HG02840 (cell line): ENCODE data around the gene PBX4.

ENCODE experiments used
- ATAC-seq: cut with Tn5 transposase; IDR thresholded peaks from one replicate; pipeline ENCODE4 v1.9.1; 2021; ENCODE audit warnings: mild to moderate bottlenecking, moderate library complexity, moderate number of reproducible peaks; ENCODE audit not compliant: unreplicated experiment, low FRiP score

The PBX4 gene

DNA sequence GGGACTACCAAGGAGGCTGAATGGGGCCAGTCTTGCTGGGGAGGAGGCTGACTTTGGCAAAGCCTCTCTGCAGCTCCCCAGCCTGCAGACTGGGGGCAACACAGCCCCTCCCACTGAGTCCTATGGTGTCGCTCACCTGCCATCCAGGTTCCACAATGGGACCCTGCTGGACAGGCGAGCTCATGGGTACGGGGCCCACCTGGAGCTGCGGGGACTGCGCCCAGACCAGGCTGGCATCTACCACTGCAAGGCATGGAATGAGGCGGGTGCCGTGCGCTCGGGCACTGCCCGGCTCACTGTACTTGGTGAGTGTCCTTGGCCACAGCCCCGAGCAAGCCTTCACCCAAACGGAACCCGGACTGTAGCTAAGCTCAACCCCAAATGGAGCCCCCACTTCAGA, 75.4 kb downstream of the PBX4 start:
- ATAC-seq = no peak

- no peak for ATAC-seq
Measured at GRCh38 chr19:19542507-19542906, 76.0 kb downstream of the PBX4 start.

- no peak for ATAC-seq
Measured at GRCh38 chr19:19541616-19542015, 76.9 kb downstream of the PBX4 start.

GRCh38 chr19:19540715-19541515, 77.6 kb downstream of the PBX4 start:
- no peak for ATAC-seq

- no peak for ATAC-seq
Measured at GRCh38 chr19:19540064-19540714, 78.3 kb downstream of the PBX4 start.

DNA sequence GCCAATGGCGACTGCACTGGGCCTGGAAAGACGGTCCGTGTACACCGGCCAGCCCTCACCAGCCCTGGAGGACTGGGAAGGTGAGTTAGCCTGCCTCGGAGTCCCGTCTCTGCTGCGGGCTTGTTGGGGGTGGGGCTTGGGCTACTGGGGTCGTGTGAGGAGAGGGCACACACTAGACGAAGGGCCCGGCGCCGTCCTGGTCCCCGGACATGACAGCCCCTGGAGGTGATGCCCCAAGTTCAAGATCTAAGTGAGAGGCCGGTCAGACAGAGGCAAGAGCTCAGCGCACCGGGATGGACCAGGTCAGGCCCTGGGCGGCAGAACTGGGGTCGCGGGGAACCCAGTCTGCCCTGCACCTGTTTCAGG, 78.8 kb downstream of the PBX4 start:
- ATAC-seq = no peak

GRCh38 chr19:19538785-19539166, 79.7 kb downstream of the PBX4 start:
- ATAC-seq = no peak

DNA sequence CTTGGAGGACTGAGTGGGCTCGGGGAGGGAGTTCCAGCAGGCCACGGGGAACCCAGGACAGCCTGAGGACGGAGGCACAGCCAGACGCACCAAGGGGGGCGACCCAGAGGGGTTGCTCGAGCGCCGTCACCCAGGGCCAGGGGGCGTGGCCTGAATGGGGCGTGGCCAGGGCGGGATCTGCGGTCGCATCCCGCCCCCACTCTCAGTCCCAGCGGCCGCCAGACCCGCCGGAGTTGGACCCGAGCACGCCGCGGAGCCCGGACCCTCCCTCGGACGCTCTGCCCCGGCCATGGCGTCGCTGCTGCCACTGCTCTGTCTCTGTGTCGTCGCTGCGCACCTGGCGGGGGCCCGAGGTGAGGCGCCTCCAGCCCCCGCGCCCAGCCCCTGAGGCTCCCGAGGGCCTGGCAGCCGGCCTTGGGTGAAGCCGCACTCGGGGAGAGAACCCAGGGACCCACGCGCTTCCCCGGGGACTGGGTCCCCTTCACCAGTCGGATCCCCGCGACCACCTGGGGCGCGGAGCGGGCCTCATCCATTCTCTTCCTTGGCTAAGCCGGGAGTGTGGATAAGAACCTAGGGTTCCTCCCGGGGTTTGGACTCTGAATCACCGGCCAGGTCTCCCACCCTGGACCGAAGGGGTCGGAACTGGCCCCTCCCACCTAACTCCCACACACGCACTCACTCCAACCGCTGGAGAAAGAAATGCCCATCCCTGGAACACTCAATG, 80.3 kb downstream of the PBX4 start, which contains the start of gene CILP2:
CILP2 (plus strand) TSS at position 205 of the 724 bp plus-strand sequence; CDS start at position 290, 85 bp downstream.
- no peak for ATAC-seq

- ATAC-seq = no peak
Measured at GRCh38 chr19:19537075-19538048, 81.1 kb downstream of the PBX4 start.

DNA sequence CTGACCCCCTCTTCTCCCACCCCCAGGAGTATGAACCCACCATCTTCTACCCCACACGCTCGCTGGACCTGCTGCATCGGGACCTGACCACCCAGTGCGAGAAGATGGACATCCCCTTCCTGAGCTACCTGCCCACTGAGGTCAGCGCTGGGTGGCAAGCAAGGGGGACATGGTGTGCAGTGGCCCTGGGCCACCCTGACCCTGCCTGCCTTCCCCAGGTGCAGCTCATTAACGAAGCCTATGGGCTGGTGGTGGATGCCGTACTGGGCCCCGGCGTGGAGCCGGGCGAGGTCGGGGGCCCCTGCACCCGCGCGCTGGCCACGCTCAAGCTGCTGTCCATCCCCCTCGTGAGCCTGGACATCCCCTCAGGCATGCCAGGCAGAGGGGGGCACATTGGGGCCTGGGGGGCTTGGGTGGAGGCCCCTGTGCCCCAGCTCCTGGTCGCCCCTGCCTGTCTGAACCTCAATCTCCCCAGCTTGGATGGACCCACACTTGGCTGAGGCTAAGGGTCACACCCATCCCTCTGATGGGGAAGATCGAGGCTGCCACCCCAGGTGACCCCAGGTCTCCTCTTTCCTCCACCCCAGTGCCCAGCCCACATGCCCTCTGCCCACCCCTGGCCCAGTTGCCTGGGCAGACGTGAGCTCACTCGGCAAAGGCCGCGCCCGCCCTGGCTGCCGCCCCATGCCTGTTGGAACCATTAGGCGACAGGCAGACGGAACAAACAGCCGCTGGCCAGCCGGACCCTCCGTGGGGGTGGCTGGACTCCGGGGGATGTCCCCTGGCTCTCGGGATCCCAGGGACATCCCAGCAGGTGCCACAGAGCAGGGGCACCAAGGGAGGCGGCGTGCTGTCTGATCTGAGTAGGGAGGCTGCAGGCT, 82.9 kb downstream of the PBX4 start:
- ATAC-seq = no peak

- no peak for ATAC-seq
Measured at GRCh38 chr19:19534556-19535265, 83.8 kb downstream of the PBX4 start.

GRCh38 chr19:19533841-19534240, 84.6 kb downstream of the PBX4 start:
- ATAC-seq = no peak

GRCh38 chr19:19532806-19533701, 85.4 kb downstream of the PBX4 start:
- no peak for ATAC-seq

DNA sequence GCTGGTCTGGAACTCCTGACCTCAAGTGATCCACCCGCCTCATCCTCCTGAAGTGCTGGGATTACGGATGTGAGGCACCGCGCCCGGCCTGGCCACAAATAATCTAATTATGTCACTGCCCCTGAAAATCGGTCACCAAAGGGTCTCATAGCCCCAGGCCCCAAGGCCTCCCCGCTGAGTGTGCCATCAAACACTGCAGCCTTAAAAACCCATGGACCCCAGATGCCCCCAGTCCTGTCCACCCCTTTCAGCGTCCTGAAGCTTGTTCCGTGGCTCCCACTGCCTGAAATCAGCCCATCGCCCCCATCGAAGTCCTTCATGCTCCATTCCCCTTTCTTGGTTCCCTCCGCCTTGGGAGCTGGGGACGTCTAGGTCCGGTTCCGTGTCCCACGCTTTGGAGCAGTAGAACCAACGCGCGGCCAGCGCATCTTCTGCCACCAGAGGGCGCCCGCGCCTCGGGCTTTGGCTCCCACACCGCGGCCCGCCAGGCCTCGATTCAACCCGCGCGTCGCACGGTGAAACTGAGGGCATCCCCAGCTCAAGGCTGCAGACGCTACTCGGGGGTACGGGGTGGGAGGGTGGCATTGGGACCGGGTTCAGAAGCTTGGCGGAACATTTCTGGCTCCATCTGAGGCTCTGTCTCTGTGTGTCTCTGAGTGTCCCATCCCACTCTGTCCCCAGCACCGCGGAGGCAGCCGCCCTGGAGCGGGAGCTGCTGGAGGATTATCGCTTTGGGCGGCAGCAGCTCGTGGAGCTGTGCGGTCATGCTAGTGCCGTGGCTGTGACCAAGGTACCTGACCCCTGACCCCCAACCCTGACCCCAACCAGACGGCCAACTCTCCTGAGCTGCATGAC, 86.3 kb downstream of the PBX4 start:
- ATAC-seq = no peak

- no peak for ATAC-seq
Measured at GRCh38 chr19:19530889-19531288, 87.6 kb downstream of the PBX4 start.

DNA sequence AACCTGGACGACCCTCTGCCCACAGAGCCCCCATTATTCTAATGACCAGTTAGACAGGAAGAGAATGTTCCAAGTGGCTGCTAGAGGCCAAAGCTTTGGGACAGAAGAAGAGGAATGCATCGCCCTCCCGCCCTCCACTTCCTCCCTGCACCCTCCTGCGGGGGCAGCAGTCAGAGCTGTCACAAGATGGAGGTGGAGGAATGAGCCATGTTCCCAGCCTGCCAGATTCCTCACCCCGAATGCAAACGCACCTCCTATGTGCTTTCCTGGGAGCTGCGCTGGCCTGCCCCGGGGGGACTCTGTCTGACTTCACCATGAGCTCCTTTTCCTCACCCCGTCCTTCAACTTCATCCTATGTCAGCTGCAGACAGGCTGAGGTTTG, 88.1 kb downstream of the PBX4 start:
- ATAC-seq = no peak
